GM18519 (cell line): ENCODE measurements around the gene IGF1R.

ENCODE experiments used
- ATAC-seq: cut with Tn5 transposase; IDR thresholded peaks from one replicate; pipeline ENCODE4 v1.9.1; 2021; ENCODE audit warnings: mild to moderate bottlenecking, moderate library complexity; ENCODE audit not compliant: unreplicated experiment, low FRiP score

IGF1R gene

DNA sequence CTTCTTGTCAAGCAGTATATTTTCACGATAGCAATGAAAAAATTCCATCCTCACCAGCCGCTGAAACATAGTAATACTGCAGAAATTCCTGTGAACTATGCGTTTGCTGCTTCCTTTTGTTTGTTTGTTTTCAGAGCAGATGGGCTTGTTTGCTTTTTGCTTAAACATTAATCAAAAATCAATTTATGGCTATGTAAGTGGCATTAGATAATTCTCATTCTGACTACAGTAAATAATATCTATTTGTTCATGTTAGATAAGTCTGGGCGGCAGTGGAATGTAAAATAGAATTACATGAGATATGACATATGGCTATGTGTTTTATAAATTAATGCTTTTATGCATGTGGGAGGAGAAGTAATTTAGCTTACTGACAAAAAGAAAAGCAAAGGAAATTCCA is 195.5 kb downstream of the IGF1R start:
- no peak for ATAC-seq

DNA sequence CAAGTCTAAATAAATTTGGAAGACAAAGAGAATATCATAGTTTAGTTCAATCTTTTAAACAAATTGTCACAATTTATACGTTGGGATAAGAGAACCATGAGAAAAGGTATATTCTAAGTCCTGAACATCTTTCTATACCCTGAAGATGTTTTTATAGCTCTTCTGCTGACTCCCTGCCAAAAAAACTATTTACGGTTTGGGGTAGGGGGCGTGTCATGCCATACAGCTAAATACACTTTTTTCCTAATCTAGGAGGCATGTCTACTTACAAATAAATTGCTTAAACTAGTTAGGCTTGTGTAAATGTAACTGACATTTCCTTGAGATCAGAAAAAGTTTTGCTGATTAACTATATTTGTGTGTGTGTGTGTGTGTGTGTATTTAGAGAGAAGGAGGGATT is 195.9 kb downstream of the IGF1R start:
- ATAC-seq = no peak

- ATAC-seq = no peak
Observed at GRCh38 chr15:98845138-98845884, 197.0 kb downstream of the IGF1R start.

- ATAC-seq = no peak
Observed at GRCh38 chr15:98850961-98851572, 202.7 kb downstream of the IGF1R start.

GRCh38 chr15:98853161-98853560 is 204.8 kb downstream of the IGF1R start:
- peak; percentile 25 for ATAC-seq

DNA sequence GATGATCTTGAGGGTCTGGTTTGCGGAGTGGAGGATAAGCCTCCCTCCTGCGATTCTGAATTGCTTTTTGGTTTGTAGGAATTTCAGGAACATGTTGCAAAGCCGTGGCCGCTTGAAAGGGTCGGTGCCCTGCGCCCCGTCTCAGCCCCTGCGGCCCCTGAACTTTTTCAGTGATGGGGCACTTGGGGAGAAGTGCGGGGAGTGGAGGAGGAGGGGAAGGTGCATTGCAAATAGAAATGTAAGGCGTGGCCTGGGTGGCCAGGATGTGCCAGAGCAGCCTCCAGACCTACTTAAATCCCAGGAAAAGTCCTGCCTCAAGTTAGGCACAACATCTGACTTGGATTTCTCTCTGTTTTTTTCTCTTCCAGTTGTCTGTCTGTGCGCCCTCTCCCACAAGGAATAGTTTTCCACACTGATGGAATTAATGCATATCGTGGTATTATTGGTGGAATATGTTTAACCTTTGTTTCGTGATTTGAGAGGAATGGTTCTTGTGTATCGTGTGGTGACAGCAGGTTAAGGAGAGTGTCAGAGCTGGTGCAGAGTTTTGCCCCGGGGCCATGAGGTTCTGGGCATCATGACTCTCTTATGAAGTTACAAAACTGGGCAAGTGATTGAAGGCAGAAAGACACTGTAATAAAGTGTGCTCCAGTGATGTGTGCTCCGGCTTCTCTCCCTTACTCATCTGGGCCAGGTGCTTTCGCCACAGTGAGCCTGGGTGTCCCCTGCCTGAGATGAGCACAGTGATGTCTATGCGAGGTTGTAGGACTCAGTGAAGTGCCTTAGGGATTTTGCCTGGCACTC is 205.5 kb downstream of the IGF1R start:
- ATAC-seq = no peak

DNA sequence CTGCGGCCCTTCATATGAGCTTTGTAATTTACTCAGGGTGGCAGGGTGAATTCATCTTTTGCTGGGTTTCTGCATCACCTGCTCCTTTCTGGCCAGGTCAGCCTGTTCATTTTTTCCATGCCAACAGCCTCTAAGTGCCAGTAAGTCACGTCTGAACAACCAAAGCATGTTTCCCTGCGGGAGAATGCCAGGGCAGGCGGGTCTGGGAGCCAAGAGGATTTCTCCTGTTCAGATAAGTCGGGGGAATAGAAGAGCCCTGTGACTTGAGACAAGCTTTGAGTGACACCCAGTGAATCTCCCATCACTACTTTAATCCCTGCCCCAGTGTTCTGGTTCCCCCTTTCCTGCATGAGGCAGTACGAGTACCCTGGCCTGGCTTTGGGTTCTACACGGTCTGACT is 206.2 kb downstream of the IGF1R start:
- ATAC-seq = no peak

DNA sequence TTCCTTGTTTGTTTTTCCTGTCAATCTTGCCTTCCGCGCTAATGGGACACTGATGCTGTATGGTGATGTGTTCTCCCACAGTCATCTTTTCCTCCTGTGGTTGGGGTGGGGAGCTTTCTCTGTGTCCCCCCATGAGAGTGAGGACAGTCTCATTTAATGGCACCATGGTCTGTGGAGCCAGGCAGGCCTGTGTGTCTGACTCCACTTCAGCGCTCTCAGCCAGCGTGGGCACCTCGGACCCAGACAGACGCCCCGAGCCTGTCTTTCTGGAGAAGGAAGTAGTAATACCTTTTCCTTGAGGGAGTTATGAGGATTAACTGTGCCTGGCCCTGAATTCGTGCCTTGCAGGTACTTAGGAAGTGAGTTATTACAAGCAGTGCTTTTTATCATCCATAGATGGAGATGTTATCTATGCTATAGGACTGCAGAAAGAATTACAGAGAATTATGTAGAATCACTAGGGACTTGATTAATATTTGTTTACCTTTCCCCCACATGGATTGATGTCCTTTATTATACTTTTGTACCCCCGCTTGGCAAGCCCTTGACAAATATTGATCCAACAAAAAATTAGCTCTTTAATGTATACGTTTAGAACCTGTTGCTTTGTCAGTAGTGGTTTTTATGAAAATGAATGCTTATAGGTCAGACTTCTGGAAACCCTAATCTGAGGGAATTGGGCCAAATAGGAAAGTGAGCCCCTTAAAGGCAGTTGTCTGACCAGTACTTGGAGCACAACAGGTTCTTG is 206.9 kb downstream of the IGF1R start:
- ATAC-seq = no peak

- no peak for ATAC-seq
Observed at GRCh38 chr15:98855815-98856531, 207.6 kb downstream of the IGF1R start.

- no peak for ATAC-seq
Observed at GRCh38 chr15:98856532-98856907, 208.2 kb downstream of the IGF1R start.

DNA sequence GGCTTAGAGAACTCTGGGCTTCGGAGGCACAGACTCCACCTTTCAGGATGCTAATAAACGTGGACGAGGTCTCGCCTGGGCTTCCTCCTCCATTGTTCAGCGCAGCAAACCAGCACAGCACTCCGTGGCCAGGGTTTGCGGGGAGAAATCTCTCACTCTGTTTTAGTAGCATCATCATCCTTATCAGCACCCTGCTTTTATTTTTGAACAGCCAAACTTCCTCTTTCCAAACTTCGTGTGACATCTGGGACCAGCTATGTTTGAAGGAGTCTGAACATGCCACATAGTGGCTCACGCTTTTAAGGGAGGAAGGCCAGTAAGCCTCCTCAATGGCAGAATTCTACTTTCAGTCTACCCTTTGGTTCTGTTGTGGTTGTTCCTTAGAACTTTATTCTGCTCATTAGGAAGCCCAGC is 210.3 kb downstream of the IGF1R start:
- no peak for ATAC-seq

DNA sequence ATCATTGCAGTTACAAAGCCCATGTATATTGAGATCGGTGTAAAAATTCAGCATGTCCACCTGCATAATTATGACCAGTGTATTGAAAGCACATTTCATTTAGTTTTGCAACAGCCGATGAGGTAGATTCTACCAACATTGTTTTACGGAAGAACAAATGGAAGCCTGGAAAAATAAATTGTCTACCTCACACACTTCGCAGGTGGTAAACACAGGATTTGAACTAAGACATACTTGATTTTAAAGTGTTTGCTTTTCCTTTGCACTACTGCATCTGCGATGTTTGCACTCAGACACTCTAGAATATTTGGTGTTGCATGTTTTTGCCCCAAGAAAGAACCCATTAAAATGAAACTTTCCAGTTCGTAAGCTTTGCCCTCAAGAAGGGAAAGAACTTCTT is 210.8 kb downstream of the IGF1R start:
- ATAC-seq = no peak

DNA sequence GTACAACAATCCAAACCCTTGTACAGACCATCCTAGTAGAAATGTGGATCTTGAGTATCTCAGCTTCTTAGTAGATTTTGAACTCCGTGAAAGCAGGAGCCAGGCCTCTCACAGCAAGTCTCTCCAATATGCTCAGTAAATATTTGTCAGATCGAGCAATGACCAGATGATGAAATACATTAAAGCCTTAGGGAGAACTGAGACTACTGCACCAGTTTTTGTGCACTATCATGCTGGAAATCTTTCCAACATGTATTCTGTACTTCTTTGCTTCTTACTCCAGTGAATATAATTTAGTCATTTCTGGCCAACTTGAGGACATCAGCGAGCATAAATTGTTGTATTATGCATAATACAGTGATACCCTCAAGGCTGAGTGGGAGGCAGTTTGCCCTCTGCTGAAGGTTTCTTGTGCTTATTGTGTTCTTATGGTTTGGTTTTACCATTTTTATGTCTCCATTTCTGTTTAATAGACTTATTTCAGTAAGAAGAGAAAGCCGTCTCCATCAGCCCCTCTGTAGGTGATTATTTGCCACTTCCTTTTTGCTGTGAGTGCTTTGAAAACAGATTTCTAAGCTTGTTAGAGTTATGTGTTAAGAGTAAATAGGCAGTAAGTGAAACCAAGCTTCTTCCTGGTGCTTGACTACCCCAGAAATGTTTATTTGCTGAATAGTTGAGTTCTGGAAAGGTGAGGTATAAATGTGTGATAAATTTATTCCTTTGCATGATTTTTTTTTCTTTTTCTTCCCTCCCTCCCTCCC is 212.1 kb downstream of the IGF1R start:
- no peak for ATAC-seq

DNA sequence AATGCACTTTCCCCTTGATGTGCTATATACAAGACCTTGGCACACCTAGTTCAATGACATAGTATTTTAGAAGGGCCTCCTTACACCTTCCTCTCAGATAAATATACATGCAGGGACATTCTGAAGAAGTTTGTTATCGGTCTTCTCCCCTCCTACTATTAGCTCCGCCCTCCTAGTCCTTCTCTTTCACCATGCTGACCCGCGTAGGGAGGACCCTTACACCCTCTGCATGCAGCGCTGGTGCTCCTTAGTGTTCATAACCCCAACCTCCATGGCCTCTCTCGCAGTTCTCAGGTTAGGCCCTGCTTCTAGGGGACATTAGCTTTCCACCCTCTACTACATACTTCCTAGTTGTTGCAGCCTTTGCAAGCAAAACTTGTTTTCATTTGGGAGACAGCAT is 212.8 kb downstream of the IGF1R start:
- ATAC-seq = no peak

GRCh38 chr15:98863983-98864382 is 215.6 kb downstream of the IGF1R start:
- ATAC-seq = no peak

DNA sequence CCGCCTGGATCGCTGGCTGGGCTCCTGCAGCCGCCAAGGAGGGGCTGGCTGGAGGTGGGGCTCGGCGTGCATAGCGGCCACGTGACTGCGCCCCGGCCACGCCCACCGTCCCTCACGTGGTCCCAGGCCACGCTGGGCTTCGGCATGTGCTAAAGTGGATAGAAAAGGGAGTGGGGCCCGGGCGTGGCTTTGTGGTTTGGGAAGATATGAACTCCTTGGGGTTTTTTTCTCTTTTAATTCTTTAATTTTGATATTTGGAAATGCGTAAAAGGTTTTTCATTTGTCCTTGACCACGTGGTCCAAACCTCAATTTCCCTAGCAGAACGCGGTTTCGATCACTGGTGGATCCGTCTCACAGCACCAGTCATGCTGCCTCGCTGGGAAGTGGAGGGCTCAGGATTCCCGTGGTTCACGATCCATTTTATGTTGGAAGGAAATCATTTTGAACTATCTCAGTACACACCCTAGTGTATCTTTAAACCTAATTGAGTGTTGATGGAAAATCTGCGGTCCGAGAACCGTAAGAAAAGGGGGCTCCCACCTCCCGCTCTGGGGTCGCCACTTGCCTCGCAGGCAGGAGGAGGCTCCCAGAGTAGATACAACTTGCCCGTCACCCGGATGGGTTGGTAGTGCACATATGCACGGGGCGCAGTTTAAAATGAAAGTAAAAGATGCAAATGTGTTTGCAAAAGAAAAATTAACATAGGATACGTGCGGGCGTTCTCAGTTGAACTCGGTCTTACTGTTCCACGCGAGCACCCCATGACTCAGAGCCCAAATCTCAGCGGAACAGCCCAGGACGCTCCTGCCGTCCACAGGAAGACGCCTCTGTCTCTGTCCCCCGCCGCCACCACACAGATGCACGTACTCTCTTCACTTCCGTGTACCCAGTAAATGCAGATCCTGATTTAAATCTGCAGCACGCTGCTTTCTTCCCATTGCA is 217.3 kb downstream of the IGF1R start:
- ATAC-seq = peak; percentile 73

DNA sequence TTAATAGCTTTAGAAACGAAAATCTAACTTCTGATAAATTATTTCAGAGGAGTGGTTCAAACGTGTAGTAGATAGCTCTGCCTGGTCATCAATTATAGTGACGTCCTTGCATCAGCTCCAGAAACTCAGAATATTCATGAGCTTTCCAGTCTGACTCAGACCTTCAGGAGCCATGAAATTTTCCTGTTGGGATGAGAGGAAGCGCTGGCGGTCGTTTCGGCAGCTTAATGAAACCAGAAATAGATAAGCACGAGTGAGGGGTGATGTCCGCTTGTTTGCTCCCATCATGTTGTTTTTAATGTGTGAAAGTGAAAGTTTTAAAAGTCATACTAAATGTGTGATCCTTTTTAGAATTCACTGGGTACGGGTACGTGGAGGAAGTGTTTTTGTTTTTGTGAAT is 218.2 kb downstream of the IGF1R start:
- no peak for ATAC-seq

GRCh38 chr15:98868564-98868963 is 220.2 kb downstream of the IGF1R start:
- ATAC-seq = no peak
